NCI-H82 (cell line): Measurements from ENCODE around the gene NCOA1.
"Not testable (repeated sequence)": the region's sequence is repeated elsewhere in the genome, so short reads cannot be mapped to it uniquely, and the experiment has no call there.

ENCODE experiments used
- DNase-seq: peaks from one replicate; lab custom pipeline; 2025; lab: John Stamatoyannopoulos, UW

Gene NCOA1

DNA sequence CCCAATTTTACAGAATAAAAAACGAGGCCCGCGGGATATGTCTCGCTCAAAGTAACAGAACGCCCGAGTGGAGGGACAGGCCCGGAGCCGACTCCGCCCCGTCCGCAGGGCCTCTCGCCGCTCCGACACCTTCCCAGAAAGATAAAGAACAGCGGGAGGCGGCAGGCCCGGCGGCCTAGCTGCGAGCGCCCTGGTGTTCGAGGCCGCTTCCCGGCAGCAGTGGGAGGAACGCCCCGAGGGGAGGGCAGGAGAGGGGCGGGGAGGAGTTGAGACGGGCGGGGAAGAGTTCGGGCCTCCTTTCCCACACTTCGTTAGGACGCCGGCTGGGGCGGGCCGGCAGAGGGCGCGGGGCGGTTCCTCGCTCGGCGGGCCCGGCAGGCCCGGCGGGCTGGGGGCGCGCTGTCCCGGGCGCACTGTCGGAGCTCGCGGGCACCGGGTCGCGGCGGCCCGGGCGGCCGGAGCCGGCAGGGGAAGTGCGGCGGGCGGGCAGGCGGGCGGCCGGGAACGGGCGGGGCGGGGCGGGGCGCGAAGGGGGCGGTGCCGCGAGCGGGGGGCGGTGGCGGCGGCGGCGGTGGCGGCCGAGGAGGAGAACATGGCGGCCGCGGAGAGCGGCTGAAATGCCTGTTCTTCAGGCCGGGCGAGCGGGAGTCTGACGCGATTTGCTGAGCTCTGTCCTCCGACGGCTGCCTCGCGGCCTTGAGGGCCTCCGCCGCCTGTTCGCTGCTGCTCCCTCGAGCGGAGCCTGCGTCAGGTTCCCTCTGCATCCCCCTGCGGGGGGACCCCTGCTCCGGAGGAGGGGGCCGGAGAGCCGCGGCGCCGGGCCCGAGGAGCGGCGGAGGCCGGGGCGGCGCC lies at the start of gene NCOA1:
Gene NCOA1, plus strand, starts transcription at position 565 of the 852 bp plus-strand sequence. CDS start 167,424 bp downstream, outside the sequence.
- DNase-seq: peak; percentile 93

DNA sequence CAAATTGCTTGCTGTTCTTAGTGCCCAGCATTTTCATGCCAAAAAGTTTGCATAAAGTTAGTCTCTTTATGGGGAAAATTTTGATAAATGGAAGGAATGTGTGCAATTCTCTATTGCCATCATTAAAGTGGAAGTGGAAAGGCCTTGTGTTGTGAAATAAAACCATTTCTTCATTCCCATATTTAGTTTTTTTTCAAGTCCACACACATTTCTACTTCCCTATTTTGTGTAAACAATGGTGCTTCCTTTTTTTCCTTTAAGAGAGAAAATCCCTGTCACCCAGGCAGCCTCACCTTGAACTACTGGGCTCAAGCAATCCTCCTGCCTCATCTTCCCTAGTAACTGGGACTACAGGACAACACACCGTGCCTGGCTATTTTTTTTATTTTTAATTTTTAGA lies 42.3 kb upstream of the NCOA1 start:
- no peak for DNase-seq

DNA sequence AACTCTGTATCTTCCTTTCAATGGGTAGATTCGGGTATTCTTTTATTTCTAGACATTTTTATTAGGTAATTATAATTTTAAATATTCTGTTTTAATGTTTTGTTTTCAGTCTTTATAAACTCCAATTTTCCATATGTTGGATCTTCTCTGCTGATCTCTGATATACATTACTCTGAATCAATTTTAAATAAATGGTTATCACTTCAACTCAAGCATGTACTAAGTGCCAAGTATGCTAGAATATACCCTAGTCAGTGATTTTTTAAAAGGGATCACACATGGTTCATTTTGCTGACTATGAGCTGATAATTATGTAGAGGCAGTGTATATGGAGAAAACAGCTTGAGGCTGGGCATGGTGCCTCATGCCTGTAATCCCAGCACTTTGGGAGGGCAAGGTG lies 41.7 kb upstream of the NCOA1 start:
- DNase-seq: no peak

DNA sequence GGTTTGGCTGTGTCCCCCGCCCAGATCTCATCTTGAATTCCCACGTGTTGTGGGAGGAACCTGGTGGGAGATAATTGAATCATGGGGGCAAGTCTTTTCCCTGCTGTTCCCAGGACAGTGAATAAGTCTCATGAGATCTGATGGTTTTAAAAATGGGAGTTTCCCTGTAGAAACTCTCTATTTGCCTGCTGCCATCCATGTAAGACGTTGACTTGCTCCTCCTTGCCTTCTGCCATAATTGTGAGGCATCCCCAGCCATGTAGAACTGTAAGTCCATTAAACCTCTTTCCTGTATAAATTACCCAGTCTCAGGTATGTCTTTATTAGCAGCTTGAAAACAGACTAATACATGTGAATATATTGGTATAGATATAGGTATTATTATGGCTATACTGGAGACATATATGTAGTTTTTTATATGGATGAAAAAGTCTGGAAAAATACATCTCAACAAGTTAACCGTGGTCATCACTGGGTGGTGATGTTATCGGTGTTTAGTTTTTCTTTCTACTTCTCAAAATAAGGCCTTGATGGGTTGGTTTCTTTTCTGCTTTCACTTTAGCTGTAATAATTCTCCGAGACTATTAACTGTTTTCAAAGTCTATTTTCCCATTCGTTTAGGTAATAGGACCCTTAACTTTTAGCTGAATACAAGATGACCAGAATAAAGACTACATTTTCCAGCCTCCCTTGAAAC lies 39.1 kb upstream of the NCOA1 start:
- no peak for DNase-seq

GRCh38 chr2:24452502-24452885 lies 38.6 kb upstream of the NCOA1 start:
- DNase-seq: no peak

DNA sequence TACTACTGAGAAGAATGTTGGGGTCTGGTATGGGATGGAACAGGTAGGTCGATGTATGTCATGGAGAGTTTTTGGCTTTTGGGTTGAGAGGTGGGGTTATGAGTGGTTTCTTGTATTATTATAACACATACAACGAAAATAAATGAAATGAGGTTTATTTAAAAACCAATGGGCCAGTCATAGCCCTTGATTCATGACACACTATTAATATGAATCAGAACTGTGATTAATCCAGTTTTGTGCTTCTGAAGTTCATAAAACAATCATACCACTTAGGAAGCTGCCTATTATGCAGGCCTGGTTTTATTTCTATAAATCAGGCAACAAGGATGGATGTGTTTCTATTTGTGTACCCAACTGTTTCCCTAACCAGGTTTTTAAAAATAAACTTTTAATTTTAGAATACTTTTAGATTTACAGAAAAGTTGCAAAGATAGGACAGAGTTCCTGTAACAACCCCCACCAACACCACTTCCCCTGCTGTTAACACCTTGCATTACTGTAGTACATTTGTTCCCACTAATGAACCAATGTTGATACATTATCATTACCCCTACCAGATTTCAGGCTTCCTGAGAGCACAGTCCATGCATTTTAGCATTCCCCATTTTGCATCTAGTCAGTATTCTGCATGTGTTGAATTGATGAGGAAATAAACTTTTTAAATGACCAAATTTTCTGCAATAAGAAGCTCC lies 37.5 kb upstream of the NCOA1 start:
- DNase-seq: no peak

DNA sequence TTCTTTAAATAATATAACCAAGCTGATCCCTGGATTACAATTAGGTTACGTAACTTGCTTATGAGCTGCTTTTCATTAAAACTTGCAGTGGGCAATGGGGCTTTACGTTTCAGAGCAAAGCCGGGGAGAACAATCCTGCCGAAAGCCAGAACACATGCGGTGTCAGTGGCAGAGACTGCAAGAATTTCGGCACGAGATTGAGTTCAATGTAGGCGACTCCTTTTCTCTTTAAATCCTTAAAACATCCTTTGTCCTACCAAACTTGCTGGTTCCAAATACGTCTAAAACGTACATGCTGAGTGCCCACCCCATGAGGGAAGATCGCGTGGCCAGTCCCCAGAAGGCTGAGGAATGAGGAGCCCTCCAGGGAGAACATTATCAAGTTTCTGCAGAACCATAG lies 36.8 kb upstream of the NCOA1 start:
- peak; percentile 60 for DNase-seq

- peak; percentile 26 for DNase-seq
Observed at GRCh38 chr2:24456599-24457556, 34.2 kb upstream of the NCOA1 start.

DNA sequence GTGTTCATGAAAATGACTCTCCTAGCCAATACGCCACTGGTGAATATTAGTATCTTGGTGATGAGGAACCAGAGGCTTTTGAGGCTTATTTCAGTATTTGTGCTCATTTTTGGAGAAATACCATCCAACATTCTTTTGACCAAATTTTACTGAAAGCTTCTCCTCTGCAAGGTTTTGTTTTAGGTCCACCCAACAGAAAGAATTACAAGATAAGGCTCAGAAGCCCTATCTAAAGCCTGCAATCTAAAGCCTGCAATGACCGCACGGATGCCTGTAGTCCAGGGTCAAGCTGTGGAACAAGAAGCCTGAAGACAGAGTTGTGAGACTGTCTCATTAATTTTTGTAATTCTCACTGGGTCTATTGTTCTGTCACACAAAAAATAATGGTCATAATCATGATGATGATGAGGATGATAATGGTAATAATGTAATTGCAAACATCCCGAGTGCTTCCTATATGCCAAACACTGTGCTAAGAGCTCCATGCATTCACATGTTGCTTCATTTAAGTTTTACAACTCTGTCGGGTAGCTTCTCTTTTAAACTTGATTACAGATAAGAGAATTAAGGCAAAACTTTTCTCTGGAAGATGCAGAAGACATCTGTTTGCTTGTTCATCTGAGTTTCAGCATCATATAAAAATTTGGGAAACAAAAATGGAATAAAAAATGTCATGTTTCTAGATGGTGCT lies 33.2 kb upstream of the NCOA1 start:
- no peak for DNase-seq

DNA sequence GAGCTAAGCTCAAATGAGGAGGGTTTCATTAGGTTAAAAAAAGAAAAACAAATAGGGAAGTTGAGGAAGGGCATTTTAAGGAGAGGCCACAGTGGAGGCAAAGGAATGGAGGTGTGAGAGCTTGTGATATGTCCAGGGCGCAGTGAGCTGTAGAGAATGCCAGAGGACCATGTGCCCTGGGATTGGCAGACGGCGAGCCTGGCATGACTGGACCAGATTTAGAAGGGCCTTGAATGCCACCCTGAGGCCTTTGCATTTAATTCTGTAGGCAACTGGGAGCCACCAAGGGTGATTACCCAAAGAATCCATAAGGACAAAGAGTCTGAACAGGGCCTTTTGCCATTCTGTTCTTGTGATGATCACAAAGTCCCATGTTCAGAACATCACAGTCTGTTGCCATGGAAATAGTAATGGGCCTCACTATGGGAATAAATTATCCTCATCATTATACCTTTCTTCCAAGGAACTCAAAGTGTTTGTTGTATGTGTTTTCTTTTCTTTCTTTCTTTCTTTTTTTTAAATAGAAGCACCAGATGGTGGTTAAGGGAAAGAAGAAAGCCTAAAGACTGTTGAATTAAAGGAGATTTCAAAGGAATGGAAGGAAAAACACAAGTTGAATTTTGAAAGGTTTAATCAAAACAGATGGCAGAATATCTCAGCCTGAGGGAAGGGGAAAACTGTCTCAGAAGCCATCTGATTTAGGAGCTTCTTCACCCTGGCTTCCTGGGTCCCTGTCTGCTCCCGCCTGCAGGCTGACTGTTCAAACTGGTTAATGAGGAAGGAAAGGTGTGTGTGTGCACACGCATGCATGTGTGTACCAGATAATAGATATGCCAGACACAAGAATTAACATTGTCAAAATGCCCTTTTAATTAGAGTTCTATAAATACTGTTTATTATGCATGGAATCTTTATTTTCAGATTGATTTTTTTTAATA lies 31.6 kb upstream of the NCOA1 start:
- no peak for DNase-seq

- no peak for DNase-seq
Observed at GRCh38 chr2:24461685-24462084, 29.4 kb upstream of the NCOA1 start.

DNA sequence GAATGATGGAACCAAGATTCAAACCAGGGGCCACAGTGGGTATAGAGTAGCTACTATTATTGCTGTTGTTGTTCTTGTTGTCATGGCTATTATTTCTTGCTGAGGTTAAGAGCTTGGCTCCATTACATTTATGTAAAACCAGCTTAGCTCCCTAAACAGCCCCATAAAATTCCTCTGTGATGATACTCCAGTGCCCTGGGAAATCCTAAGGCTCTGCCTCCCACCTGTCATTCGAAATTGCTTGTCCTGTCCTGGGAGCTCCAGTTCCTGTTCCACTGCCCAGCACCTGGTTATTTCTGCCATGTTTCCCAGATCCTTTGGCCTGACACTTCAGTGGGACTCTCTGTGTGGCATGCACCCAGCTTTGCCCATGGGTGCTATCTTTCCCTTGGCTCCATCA lies 27.8 kb upstream of the NCOA1 start:
- no peak for DNase-seq

DNA sequence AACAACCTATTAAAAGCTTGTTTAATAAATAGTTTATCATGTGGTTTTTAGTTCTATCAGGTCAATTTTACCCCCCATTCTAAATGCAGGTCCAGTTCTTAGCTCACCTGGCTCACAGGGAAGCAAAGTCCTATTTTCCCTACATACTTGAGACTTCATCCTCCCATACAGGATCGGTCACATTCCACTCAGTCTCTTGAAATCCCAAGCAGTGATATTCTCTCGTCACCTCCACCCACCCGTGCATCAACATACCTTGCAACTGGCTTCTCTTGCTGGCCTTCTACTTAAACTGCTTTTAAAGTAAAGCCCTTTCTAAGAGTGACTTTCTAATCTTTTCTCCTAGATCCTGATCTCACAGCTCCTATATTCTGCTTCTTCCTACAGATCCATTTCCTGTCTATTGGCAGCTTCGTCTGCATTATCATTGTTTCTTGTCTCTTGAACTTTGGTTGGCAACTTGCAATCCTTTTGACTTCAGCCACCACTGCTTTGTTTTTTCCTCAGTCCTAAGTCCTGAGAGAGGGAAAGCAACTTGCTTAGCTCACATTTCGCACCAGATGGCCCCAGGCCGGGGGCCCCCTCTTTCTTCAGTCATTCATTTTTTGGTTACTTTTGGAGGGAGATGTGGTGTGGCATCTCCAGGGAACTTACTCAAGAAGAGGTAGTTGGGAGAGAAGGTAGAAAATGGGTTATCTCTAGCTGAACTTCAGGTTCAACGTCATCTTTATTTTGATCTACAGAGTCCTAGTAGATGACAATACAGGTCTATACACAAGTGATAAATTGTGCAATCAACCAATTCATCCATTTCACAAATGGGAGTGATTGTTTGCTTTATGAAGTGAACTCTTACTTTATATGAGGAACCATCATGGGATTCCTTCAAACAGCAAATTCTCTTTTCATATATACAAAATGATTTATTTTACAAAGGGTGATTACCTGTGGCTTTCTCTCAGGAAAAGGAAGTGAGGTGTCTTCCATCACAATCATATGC lies 23.9 kb upstream of the NCOA1 start:
- DNase-seq: no peak

- DNase-seq: not testable (repeated sequence)
Observed at GRCh38 chr2:24468453-24468852, 22.6 kb upstream of the NCOA1 start.

GRCh38 chr2:24469148-24469650 lies 21.9 kb upstream of the NCOA1 start:
- no peak for DNase-seq

- DNase-seq: peak; percentile 47
Observed at GRCh38 chr2:24471662-24472061, 19.4 kb upstream of the NCOA1 start.

- DNase-seq: no peak
Observed at GRCh38 chr2:24472416-24472815, 18.6 kb upstream of the NCOA1 start.

GRCh38 chr2:24473626-24474025 lies 17.4 kb upstream of the NCOA1 start:
- no peak for DNase-seq
